Chondrocyte (in vitro differentiated cells): ENCODE data around the gene NAXD. TPM values are rescaled to one million over a fixed set of nuclear protein-coding genes. Genes with fewer than 3 reads are reported as not detected.
"Not testable (repeated sequence)": the region's sequence is repeated elsewhere in the genome, so short reads cannot be mapped to it uniquely, and the experiment has no call there.

Experiments
- DNase-seq: peaks from one replicate; pipeline ENCODE4 v3.0.0; 2021; ENCODE audit warnings: mixed read lengths, low spot score
- H3K27ac Mint-ChIP-seq: one replicate; pipeline ENCODE4 v1.8.0; 2021; ENCODE audit warnings: mild to moderate bottlenecking, moderate library complexity, mixed read lengths; ENCODE audit not compliant: unreplicated experiment
- H3K27me3 Mint-ChIP-seq: 2 replicates; pipeline ENCODE4 v1.8.0; 2021; ENCODE audit warnings: low read depth, mixed read lengths
- H3K36me3 Mint-ChIP-seq: 2 replicates; pipeline ENCODE4 v1.8.0; 2021; ENCODE audit warnings: low read depth, mixed read lengths
- H3K4me1 Mint-ChIP-seq: 2 replicates; pipeline ENCODE4 v1.8.0; 2021; ENCODE audit warnings: low read depth, mild to moderate bottlenecking, mixed read lengths
- H3K4me3 Mint-ChIP-seq: one replicate; pipeline ENCODE4 v1.8.0; 2021; ENCODE audit warnings: mild to moderate bottlenecking, moderate library complexity, mixed read lengths; ENCODE audit not compliant: unreplicated experiment
- H3K9me3 Mint-ChIP-seq: 2 replicates; pipeline ENCODE4 v1.8.0; 2021; ENCODE audit warnings: low read depth, mixed read lengths
- CTCF ChIP-seq: fragments of 200-600 bp; sonication (generic); IDR thresholded peaks from 2 replicates; pipeline ENCODE4 v1.5.0; 2021; ENCODE audit warnings: antibody characterized with exemption, mild to moderate bottlenecking, moderate library complexity
- total RNA-seq: library from RNA; stranded (reverse); gene quantifications from 3 replicates; pipeline ENCODE4 v1.2.1, GENCODE V29; 2021

Gene NAXD
- total RNA-seq, 1 donor from 2014 or later = 27.1 TPM

- no peak for TF ChIP-seq CTCF
- Mint-ChIP-seq H3K4me1 (peaks cover 28% of the 10 kb centered on the region), H3K9me3 (no peaks in the 10 kb centered on the region), H3K4me3 (no peak overlapping the region), H3K27ac (peak overlapping the region; percentile 78), H3K27me3 (no peaks in the 10 kb centered on the region), H3K36me3 (peaks cover 3% of the 10 kb centered on the region)
- DNase-seq = no peak
These were observed 13.8 kb downstream of the NAXD start for GRCh38 chr13:110628952-110629701.

GRCh38 chr13:110629735-110630134, 14.4 kb downstream of the NAXD start:
- TF ChIP-seq CTCF = no peak
- H3K4me1 Mint-ChIP-seq = peaks cover 34% of the 10 kb centered on the region
- H3K27me3 Mint-ChIP-seq = no peaks in the 10 kb centered on the region
- H3K4me3 Mint-ChIP-seq = no peak overlapping the region
- peaks cover 6% of the 10 kb centered on the region for H3K36me3 Mint-ChIP-seq
- H3K27ac Mint-ChIP-seq = peak overlapping the region; percentile 18
- no peak for DNase-seq
- no peaks in the 10 kb centered on the region for H3K9me3 Mint-ChIP-seq

- Mint-ChIP-seq H3K27ac (no peak overlapping the region), H3K4me3 (no peak overlapping the region), H3K36me3 (peaks cover 10% of the 10 kb centered on the region), H3K27me3 (no peaks in the 10 kb centered on the region), H3K9me3 (no peaks in the 10 kb centered on the region), H3K4me1 (peaks cover 35% of the 10 kb centered on the region)
- DNase-seq = no peak
- TF ChIP-seq CTCF = no peak
These were observed 15.3 kb downstream of the NAXD start for GRCh38 chr13:110630566-110631119.

GRCh38 chr13:110632255-110632654, 16.9 kb downstream of the NAXD start:
- not testable (repeated sequence) for H3K9me3 Mint-ChIP-seq, DNase-seq, H3K27me3 Mint-ChIP-seq, H3K27ac Mint-ChIP-seq, H3K4me3 Mint-ChIP-seq
- peaks cover 31% of the 10 kb centered on the region for H3K4me1 Mint-ChIP-seq
- H3K36me3 Mint-ChIP-seq = peaks cover 14% of the 10 kb centered on the region

GRCh38 chr13:110633776-110634175, 18.4 kb downstream of the NAXD start:
- DNase-seq = no peak
- H3K27me3 Mint-ChIP-seq = no peaks in the 10 kb centered on the region
- peak overlapping the region; percentile 37 for H3K27ac Mint-ChIP-seq
- H3K4me1 Mint-ChIP-seq = peaks cover 18% of the 10 kb centered on the region
- H3K36me3 Mint-ChIP-seq = peaks cover 14% of the 10 kb centered on the region
- H3K4me3 Mint-ChIP-seq = no peak overlapping the region
- TF ChIP-seq CTCF = no peak
- H3K9me3 Mint-ChIP-seq = no peaks in the 10 kb centered on the region

GRCh38 chr13:110634558-110634957, 19.2 kb downstream of the NAXD start:
- Mint-ChIP-seq H3K27ac (peak overlapping the region; percentile 55), H3K9me3 (no peaks in the 10 kb centered on the region), H3K36me3 (peaks cover 20% of the 10 kb centered on the region), H3K27me3 (no peaks in the 10 kb centered on the region), H3K4me1 (peaks cover 12% of the 10 kb centered on the region), H3K4me3 (no peak overlapping the region)
- DNase-seq = no peak
- no peak for TF ChIP-seq CTCF
